MG63 (cell line): ENCODE results near the gene ZCCHC8. TPM values are rescaled to one million over a fixed set of nuclear protein-coding genes. Genes with fewer than 3 reads are reported as not detected.
"Not testable (repeated sequence)": the region's sequence is repeated elsewhere in the genome, so short reads cannot be mapped to it uniquely, and the experiment has no call there.

ENCODE experiments used
- DNase-seq: peaks from one replicate; pipeline ENCODE4 v3.0.0-alpha.2; 2020
- H3K27me3 ChIP-seq: fragments of 250-450 bp; sonication (Bioruptor Pico); 2 replicates; pipeline ENCODE4 v1.5.1; 2020; ENCODE audit warnings: mild to moderate bottlenecking, moderate library complexity
- H3K36me3 ChIP-seq: fragments of 250-450 bp; sonication (Bioruptor Pico); 2 replicates; pipeline ENCODE4 v1.5.1; 2020; ENCODE audit warnings: mild to moderate bottlenecking, moderate library complexity
- H3K4me3 ChIP-seq: fragments of 250-450 bp; sonication (Bioruptor Pico); 2 replicates; pipeline ENCODE4 v1.5.1; 2020; ENCODE audit warnings: mild to moderate bottlenecking, moderate library complexity
- H3K9me3 ChIP-seq: fragments of 250-450 bp; sonication (Bioruptor Pico); 2 replicates; pipeline ENCODE4 v1.5.1; 2020; ENCODE audit warnings: mild to moderate bottlenecking, moderate library complexity
- total RNA-seq: library from RNA; depleted of rRNA; stranded (reverse); fragments of >200 nt; shearing (Covaris generic); gene quantifications from 2 replicates; pipeline ENCODE4 v1.2.3, GENCODE V29; 2014; ENCODE audit warnings: low replicate concordance

Gene ZCCHC8
- total RNA-seq, 1 experiment from 2014 or later = 8.5 TPM

- DNase-seq = peak; percentile 88
- Histone ChIP-seq H3K9me3 (peaks cover 5% of the 10 kb centered on the region), H3K27me3 (no peaks in the 10 kb centered on the region), H3K4me3 (no peak overlapping the region), H3K36me3 (peaks cover 97% of the 10 kb centered on the region)
Observed at GRCh38 chr12:122517877-122518276, 17.1 kb upstream of the ZCCHC8 start.

- H3K27me3 ChIP-seq = no peaks in the 10 kb centered on the region
- no peak overlapping the region for H3K4me3 ChIP-seq
- H3K36me3 ChIP-seq = peaks cover 97% of the 10 kb centered on the region
- peaks cover 5% of the 10 kb centered on the region for H3K9me3 ChIP-seq
- no peak for DNase-seq
Observed at GRCh38 chr12:122516544-122517361, 16.0 kb upstream of the ZCCHC8 start.

GRCh38 chr12:122515275-122515674 lies 14.5 kb upstream of the ZCCHC8 start:
- no peak for DNase-seq
- no peak overlapping the region for H3K4me3 ChIP-seq
- H3K27me3 ChIP-seq = no peaks in the 10 kb centered on the region
- peaks cover 97% of the 10 kb centered on the region for H3K36me3 ChIP-seq
- peaks cover 5% of the 10 kb centered on the region for H3K9me3 ChIP-seq

GRCh38 chr12:122513660-122514059 lies 12.9 kb upstream of the ZCCHC8 start:
- DNase-seq = no peak
- H3K4me3 ChIP-seq = no peak overlapping the region
- H3K9me3 ChIP-seq = peaks cover 5% of the 10 kb centered on the region
- H3K36me3 ChIP-seq = peaks cover 97% of the 10 kb centered on the region
- H3K27me3 ChIP-seq = no peaks in the 10 kb centered on the region

DNA sequence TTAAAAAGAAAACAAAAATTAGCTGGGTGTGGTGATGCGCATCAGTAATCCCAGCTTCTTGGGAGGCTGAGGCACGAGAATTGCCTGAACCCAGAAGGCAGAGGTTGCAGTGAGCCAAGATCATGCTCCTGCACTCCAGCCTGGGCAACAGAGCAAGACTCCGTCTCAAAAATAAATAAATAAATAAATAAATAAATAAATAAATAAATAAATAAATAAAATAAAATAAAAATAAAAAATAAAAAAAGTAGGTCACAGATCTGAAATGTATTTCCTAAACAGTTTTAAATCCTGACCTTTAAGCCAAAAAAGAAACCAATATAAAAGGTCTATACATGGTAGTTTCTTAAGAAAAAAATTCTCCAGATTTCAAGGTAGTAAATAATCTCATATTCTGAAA lies 12.3 kb upstream of the ZCCHC8 start:
- H3K27me3 ChIP-seq, H3K4me3 ChIP-seq, DNase-seq, H3K9me3 ChIP-seq: not testable (repeated sequence)
- peaks cover 97% of the 10 kb centered on the region for H3K36me3 ChIP-seq

- peaks cover 95% of the 10 kb centered on the region for H3K36me3 ChIP-seq
- H3K4me3 ChIP-seq = no peak overlapping the region
- no peaks in the 10 kb centered on the region for H3K27me3 ChIP-seq
- no peaks in the 10 kb centered on the region for H3K9me3 ChIP-seq
- DNase-seq = no peak
Observed at GRCh38 chr12:122508163-122508562, 7.4 kb upstream of the ZCCHC8 start.

- no peaks in the 10 kb centered on the region for H3K27me3 ChIP-seq
- H3K36me3 ChIP-seq = peaks cover 84% of the 10 kb centered on the region
- DNase-seq = no peak
- H3K9me3 ChIP-seq = no peaks in the 10 kb centered on the region
- no peak overlapping the region for H3K4me3 ChIP-seq
Observed at GRCh38 chr12:122506393-122506938, 5.7 kb upstream of the ZCCHC8 start.

GRCh38 chr12:122505419-122506051 lies 4.8 kb upstream of the ZCCHC8 start:
- H3K9me3 ChIP-seq = no peaks in the 10 kb centered on the region
- H3K27me3 ChIP-seq = no peaks in the 10 kb centered on the region
- H3K36me3 ChIP-seq = peaks cover 77% of the 10 kb centered on the region
- H3K4me3 ChIP-seq = no peak overlapping the region
- no peak for DNase-seq

DNA sequence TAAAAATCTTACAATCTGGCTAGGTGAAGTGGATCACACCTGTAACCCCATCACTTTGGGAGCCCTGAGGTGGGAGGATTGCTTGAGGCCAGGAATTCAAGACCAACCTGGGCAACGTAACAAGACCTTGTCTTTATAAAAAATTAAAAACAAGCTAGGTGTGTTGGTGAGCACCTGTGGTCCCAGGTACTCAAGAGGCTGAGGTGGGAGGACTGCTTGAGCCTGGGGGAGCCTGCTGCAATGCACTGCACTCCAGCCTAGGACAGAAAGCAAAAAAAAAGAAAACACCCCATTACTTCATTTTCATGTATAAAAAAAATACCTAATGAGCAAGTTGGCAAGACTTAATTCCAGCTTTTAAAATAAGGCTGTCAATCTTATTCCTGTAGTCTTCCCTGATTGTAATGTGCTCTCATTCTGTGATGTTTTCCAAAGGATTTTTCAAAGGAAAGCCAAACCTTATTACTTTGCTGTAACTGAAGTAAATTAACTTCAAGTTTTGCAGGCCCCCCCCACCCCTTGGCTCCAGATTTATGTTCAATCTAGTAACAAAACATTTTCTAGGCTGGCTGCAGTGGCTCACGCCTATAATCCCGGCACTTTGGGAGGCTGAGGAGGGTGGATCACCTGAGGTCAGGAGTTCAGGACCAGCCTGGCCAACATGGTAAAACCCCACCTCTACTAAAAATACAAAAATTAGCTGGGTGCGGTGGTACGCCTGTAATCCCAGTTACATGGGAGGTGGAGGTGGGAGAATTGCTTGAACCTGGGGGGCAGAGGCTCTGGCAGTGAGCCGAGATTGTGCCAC lies 3.3 kb upstream of the ZCCHC8 start:
- Histone ChIP-seq H3K9me3 (no peaks in the 10 kb centered on the region), H3K36me3 (peaks cover 62% of the 10 kb centered on the region), H3K4me3 (no peak overlapping the region), H3K27me3 (no peaks in the 10 kb centered on the region)
- DNase-seq = no peak

DNA sequence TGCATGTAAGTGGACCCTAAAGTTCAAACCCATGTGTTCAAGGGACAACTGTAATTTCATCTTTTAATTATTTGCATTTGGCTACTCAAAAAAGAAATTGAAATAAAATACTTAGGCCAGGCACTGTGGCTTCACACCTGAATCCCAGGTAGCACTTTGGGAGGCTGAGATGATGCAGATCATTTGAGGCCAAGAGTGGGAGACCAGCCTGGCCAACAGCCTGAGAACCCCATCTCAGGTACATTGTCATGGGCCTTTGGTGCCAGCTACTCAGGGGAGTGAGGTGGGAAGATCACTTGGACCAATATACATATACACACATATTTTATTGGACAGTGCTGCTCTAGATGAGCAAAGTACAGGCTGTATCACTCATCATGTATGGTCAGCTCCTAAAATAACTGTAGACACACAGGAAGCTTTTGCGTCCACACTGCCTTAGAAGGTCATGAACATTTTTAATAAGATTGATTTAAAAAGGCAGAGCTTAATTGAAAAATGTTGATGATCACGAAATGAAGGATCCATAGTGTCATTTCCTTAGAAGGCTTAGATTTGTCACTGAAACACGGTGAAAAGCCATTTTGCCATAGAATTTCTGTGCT lies 2.5 kb upstream of the ZCCHC8 start:
- H3K36me3 ChIP-seq = peaks cover 59% of the 10 kb centered on the region
- DNase-seq = no peak
- H3K27me3 ChIP-seq = no peaks in the 10 kb centered on the region

GRCh38 chr12:122501489-122501989 lies 807 bp upstream of the ZCCHC8 start:
- Histone ChIP-seq H3K9me3 (no peaks in the 10 kb centered on the region), H3K27me3 (no peaks in the 10 kb centered on the region), H3K4me3 (peak overlapping the region; percentile 90), H3K36me3 (peaks cover 54% of the 10 kb centered on the region)
- no peak for DNase-seq

More for the DNA sequence above, 2.5 kb upstream of the ZCCHC8 start:
- Histone ChIP-seq H3K9me3 (no peaks in the 10 kb centered on the region), H3K4me3 (no peak overlapping the region)

DNA sequence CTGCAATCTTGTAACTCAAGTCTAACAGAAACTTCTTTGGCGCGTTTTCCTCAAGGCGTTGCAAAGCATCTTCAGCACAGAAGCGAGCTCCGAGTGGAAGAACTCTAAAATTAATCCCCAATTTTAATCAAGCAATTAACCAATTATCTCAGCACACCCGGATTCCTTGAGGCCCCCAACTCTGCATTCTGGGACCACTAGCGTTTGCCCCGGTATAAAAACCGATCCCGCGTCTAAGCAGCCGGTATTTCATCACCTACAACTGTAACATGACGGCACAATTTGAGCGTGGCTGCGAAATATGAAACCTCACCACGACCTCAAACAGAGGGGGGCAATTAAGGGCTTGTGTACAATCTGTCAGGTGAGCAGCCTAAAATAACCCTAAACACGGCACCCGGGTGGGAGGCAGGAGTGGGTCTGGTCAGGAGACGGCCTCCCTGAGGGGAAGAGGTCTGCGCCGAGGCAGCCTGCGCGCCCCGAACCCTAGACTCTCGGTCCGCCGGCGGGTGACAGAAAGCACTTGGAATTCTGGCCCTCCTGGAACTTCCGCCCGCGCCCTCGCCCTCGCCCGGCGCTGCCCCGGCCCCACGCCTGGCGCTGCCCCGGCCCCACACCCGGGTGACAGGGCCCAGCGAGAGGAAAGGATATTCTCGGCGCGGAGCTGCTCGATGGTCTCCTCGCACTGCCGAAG lies 594 bp downstream of the ZCCHC8 start:
- Histone ChIP-seq H3K4me3 (peak overlapping the region; percentile 90), H3K9me3 (no peaks in the 10 kb centered on the region), H3K27me3 (no peaks in the 10 kb centered on the region), H3K36me3 (peaks cover 48% of the 10 kb centered on the region)
- DNase-seq = peak; percentile 49

DNA sequence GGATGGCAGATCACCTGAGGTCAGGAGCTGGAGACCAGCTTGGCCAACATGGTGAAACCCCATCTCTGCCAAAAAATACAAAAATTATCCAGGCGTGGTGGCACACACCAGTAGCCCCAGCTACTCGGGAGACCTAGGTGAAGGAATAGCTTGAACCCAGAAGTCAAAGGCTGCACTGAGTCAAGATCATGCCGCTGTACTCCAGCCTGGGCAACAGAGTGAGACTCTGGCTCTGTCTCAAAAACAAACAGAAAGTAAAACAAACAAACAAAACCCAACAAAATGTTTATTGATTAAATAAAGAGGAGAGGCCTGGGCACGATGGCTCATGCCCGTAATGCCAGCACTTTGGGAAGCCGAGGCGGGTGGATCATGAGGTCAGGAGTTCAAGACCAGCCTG lies 5.5 kb downstream of the ZCCHC8 start:
- DNase-seq = no peak
- no peaks in the 10 kb centered on the region for H3K9me3 ChIP-seq
- no peak overlapping the region for H3K4me3 ChIP-seq
- H3K36me3 ChIP-seq = peaks cover 54% of the 10 kb centered on the region
- H3K27me3 ChIP-seq = no peaks in the 10 kb centered on the region

GRCh38 chr12:122493222-122493621 lies 7.5 kb downstream of the ZCCHC8 start:
- H3K4me3 ChIP-seq, H3K27me3 ChIP-seq, H3K9me3 ChIP-seq, DNase-seq: not testable (repeated sequence)
- H3K36me3 ChIP-seq = peaks cover 68% of the 10 kb centered on the region

DNA sequence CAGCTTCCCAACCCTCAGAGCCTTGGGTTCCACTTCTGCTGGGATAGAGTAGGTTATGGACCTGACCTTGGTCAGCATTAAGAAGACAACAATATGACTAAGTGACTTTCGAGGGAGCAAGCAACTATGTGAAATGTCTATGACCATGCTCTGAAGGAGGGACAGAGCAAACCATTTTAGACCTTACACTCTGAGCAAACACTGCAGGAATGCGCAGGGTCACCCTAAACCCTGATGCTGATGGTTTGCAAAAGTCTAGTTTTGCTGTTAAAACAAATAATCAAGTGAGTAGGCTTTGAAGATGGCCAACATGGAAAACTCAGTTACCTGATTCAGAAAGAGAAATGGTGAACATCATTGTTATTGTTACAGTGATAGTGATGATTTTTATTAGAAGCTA lies 8.7 kb downstream of the ZCCHC8 start:
- H3K36me3 ChIP-seq = peaks cover 73% of the 10 kb centered on the region
- no peaks in the 10 kb centered on the region for H3K9me3 ChIP-seq
- no peak for DNase-seq

GRCh38 chr12:122489038-122489437 lies 11.7 kb downstream of the ZCCHC8 start:
- no peak for DNase-seq
- Histone ChIP-seq H3K9me3 (no peaks in the 10 kb centered on the region), H3K27me3 (no peaks in the 10 kb centered on the region), H3K4me3 (no peak overlapping the region), H3K36me3 (peaks cover 69% of the 10 kb centered on the region)

More for the DNA sequence above, 8.7 kb downstream of the ZCCHC8 start:
- Histone ChIP-seq H3K27me3 (no peaks in the 10 kb centered on the region), H3K4me3 (no peak overlapping the region)
